Measurements from ENCODE around the gene FAM124A. TPM values are rescaled to one million over a fixed set of nuclear protein-coding genes. Genes with fewer than 3 reads are reported as not detected.

FAM124A gene
- total RNA-seq, 1 experiment from 2014 or later, result 1.1 TPM

DNA sequence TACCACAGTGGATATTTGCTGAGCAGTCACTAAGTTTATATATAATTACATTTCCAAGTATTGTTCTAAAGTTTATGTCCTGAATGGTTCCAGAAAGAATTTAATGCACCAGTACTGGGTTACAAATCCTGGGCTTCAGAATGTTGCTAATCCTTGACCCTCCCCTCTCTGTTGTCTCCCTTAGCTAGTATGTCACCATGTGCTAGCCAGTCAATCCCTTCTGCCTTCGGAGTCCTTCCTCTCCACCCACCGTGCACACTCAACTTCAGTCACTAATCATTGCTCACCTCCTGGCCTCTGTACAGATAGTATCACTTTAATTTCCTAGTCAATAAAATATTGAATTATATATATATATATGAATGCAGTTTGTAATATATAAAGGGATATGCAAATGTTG is 7.5 kb downstream of the FAM124A start:
- ChIA-PET CTCF (no interaction called here), POLR2A (no interaction called here)
- Histone ChIP-seq H3K27ac (ENCODE audit: low read length) (no peak overlapping the region), H3K4me3 (ENCODE audit: low read depth in 2 of 2, low read length in 2 of 2) (no peak overlapping the region), H3K36me3 (ENCODE audit: control insufficient read depth, insufficient read depth, low read length) (no peaks in the 10 kb centered on the region), H3K4me1 (ENCODE audit: control insufficient read depth, insufficient read depth, low read length) (no peaks in the 10 kb centered on the region), H3K9me3 (ENCODE audit: control insufficient read depth, insufficient read depth, low read depth, low read length) (no peaks in the 10 kb centered on the region), H3K27me3 (ENCODE audit: control insufficient read depth, insufficient read depth, low read length) (no peaks in the 10 kb centered on the region)
- intact Hi-C loops (cut with micrococcal nuclease; ENCODE audit: unreplicated experiment) (no loop called here), in situ Hi-C loops (cut with HindIII; ENCODE audit: low pct_unique_long_range_greater_than_20kb, low sequenced_read_pairs) (no loop called here)
- TF ChIP-seq SIN3A (IDR thresholded peaks at IDR 0.05; ENCODE audit: borderline replicate concordance, insufficient read depth, low read depth, low read length) (no peak), TCF7L2 (IDR thresholded peaks at IDR 0.05; ENCODE audit: low read depth, low read length) (no peak), POLR2AphosphoS5 (IDR thresholded peaks at IDR 0.05; ENCODE audit: low read depth, low read length) (no peak)
- TF ChIP-seq, protein P1, sequence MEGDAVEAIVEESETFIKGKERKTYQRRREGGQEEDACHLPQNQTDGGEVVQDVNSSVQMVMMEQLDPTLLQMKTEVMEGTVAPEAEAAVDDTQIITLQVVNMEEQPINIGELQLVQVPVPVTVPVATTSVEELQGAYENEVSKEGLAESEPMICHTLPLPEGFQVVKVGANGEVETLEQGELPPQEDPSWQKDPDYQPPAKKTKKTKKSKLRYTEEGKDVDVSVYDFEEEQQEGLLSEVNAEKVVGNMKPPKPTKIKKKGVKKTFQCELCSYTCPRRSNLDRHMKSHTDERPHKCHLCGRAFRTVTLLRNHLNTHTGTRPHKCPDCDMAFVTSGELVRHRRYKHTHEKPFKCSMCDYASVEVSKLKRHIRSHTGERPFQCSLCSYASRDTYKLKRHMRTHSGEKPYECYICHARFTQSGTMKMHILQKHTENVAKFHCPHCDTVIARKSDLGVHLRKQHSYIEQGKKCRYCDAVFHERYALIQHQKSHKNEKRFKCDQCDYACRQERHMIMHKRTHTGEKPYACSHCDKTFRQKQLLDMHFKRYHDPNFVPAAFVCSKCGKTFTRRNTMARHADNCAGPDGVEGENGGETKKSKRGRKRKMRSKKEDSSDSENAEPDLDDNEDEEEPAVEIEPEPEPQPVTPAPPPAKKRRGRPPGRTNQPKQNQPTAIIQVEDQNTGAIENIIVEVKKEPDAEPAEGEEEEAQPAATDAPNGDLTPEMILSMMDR (IDR thresholded peaks at IDR 0.05), result no peak
- TF ChIP-seq, protein P2, sequence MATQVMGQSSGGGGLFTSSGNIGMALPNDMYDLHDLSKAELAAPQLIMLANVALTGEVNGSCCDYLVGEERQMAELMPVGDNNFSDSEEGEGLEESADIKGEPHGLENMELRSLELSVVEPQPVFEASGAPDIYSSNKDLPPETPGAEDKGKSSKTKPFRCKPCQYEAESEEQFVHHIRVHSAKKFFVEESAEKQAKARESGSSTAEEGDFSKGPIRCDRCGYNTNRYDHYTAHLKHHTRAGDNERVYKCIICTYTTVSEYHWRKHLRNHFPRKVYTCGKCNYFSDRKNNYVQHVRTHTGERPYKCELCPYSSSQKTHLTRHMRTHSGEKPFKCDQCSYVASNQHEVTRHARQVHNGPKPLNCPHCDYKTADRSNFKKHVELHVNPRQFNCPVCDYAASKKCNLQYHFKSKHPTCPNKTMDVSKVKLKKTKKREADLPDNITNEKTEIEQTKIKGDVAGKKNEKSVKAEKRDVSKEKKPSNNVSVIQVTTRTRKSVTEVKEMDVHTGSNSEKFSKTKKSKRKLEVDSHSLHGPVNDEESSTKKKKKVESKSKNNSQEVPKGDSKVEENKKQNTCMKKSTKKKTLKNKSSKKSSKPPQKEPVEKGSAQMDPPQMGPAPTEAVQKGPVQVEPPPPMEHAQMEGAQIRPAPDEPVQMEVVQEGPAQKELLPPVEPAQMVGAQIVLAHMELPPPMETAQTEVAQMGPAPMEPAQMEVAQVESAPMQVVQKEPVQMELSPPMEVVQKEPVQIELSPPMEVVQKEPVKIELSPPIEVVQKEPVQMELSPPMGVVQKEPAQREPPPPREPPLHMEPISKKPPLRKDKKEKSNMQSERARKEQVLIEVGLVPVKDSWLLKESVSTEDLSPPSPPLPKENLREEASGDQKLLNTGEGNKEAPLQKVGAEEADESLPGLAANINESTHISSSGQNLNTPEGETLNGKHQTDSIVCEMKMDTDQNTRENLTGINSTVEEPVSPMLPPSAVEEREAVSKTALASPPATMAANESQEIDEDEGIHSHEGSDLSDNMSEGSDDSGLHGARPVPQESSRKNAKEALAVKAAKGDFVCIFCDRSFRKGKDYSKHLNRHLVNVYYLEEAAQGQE (IDR thresholded peaks at IDR 0.05; ENCODE audit: insufficient read depth in 1 of 2, low read depth in 2 of 2, low read length in 1 of 2), result no peak
- no peak for DNase-seq (ENCODE audit: low read depth, low spot score)
- ATAC-seq, result no peak
- BruUV-seq (replicated peaks), result no TSS peak

DNA sequence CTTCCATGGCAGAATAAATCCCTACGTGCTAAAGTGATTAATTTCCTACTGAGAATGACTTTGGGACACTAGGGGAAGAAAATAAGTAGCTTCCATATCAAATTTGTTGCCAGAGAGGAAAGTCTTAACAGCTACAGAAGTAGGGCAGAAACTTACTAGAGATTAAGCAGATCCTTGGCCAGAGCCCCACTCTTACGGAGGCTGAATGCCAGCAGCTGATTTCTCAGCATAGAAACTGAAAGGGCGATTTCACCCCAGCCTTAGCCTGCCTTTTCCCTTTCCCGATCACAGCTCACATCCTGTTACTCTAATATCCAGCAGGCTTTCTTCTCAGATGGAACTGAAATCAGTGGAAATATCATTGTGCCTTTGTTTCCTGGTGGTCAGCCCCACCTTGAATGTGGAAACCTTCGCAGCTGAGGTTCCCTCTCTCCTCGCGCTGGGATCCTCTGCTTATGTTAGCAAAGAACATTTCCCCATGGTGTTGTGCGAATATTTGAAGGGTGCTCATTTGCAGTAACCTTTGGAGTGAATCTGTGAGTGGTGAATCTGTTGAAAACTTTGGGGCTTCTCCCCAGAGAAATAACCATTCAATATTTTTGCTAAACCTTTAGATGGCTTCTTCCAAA is 8.4 kb downstream of the FAM124A start:
- intact Hi-C loops (cut with micrococcal nuclease; ENCODE audit: unreplicated experiment), result no loop called here
- no peak for ATAC-seq

More for the DNA sequence above, 8.4 kb downstream of the FAM124A start:
- in situ Hi-C loops (cut with HindIII; ENCODE audit: low pct_unique_long_range_greater_than_20kb, low sequenced_read_pairs), result no loop called here
- H3K27me3 ChIP-seq (ENCODE audit: control insufficient read depth, insufficient read depth, low read length), result no peaks in the 10 kb centered on the region
- H3K27ac ChIP-seq (ENCODE audit: low read length), result no peak overlapping the region
- no peaks in the 10 kb centered on the region for H3K9me3 ChIP-seq (ENCODE audit: control insufficient read depth, insufficient read depth, low read depth, low read length)
- no peak for TF ChIP-seq SIN3A (IDR thresholded peaks at IDR 0.05; ENCODE audit: borderline replicate concordance, insufficient read depth, low read depth, low read length)
- TF ChIP-seq, protein P2 (IDR thresholded peaks at IDR 0.05; ENCODE audit: insufficient read depth in 1 of 2, low read depth in 2 of 2, low read length in 1 of 2), result no peak
- TF ChIP-seq, protein P1 (IDR thresholded peaks at IDR 0.05), result no peak
- TF ChIP-seq POLR2AphosphoS5 (IDR thresholded peaks at IDR 0.05; ENCODE audit: low read depth, low read length), result no peak
- TF ChIP-seq TCF7L2 (IDR thresholded peaks at IDR 0.05; ENCODE audit: low read depth, low read length), result no peak
- no peak for DNase-seq (ENCODE audit: low read depth, low spot score)
- H3K4me3 ChIP-seq (ENCODE audit: low read depth in 2 of 2, low read length in 2 of 2), result no peak overlapping the region
- H3K4me1 ChIP-seq (ENCODE audit: control insufficient read depth, insufficient read depth, low read length), result no peaks in the 10 kb centered on the region
- CTCF ChIA-PET, result interaction anchor here (0.6 kb wide), 1 partner anchor 205 kb away, joined by 4 read pairs; no protein-coding TSS in a partner anchor
- BruUV-seq (replicated peaks), result no TSS peak
- POLR2A ChIA-PET, result no interaction called here
- H3K36me3 ChIP-seq (ENCODE audit: control insufficient read depth, insufficient read depth, low read length), result no peaks in the 10 kb centered on the region

Measured in Panc1 (cell line).